Cardiac muscle cell (in vitro differentiated cells and primary cell): ENCODE measurements around the gene EFL1. TPM values are rescaled to one million over a fixed set of nuclear protein-coding genes. Genes with fewer than 3 reads are reported as not detected.

Source experiments
- DNase-seq, 2 donors: peaks; one replicate each; pipeline versions ENCODE4 v3.0.0 to v3.0.0-alpha.2; 2010 to 2017; ENCODE audit warnings: low read depth in 1 of 2, low spot score in 1 of 2
- H3K27ac ChIP-seq: fragments of 200-600 bp; sonication (generic); 2 replicates; pipeline ENCODE4 v1.5.1; 2016
- H3K27me3 ChIP-seq: fragments of 200-600 bp; sonication (generic); 2 replicates; pipeline ENCODE4 v1.6.0; 2016; ENCODE audit warnings: control low read depth
- H3K36me3 ChIP-seq: fragments of 200-600 bp; sonication (generic); 2 replicates; pipeline ENCODE4 v1.5.1; 2016; ENCODE audit warnings: control low read depth
- H3K4me1 ChIP-seq: fragments of 200-600 bp; sonication (generic); 2 replicates; pipeline ENCODE4 v1.8.1; 2017; ENCODE audit warnings: low read depth, mild to moderate bottlenecking, mixed run types
- H3K4me3 ChIP-seq: fragments of 200-600 bp; sonication (generic); 2 replicates; pipeline ENCODE4 v1.5.1; 2016; ENCODE audit warnings: mild to moderate bottlenecking
- H3K9me3 ChIP-seq: fragments of 200-600 bp; sonication (generic); 2 replicates; pipeline ENCODE4 v1.5.1; 2017; ENCODE audit warnings: low read depth, mild to moderate bottlenecking, control low read depth
- CTCF ChIP-seq: IDR thresholded peaks from 2 replicates; pipeline ENCODE4 v1.5.1; 2012; ENCODE audit warnings: low read depth, mild to moderate bottlenecking, low read length
- polyA plus RNA-seq: library from polyadenylated mRNA; unstranded; fragments of >200 nt; fragmentation: Nextera tagmentation; extraction: Ambion mirVana; gene quantifications from 2 replicates; pipeline ENCODE4 v1.2.1, GENCODE V29; 2016
- total RNA-seq: library from RNA; depleted of rRNA; stranded (reverse); fragments of >200 nt; gene quantifications from 2 replicates; pipeline ENCODE4 v1.2.3, GENCODE V29; 2016

EFL1 gene
- total and polyA plus RNA-seq, 2 experiments from 2014 or later: 46.7 to 54.8 TPM

- DNase-seq: no peak
- H3K27me3 ChIP-seq: no peaks in the 10 kb centered on the region
- no peaks in the 10 kb centered on the region for H3K9me3 ChIP-seq
- no peak for TF ChIP-seq CTCF
- H3K4me3 ChIP-seq: no peak overlapping the region
- no peak overlapping the region for H3K27ac ChIP-seq
- H3K36me3 ChIP-seq: peaks cover 8% of the 10 kb centered on the region
- peaks cover 16% of the 10 kb centered on the region for H3K4me1 ChIP-seq
Observed at GRCh38 chr15:82140886-82141285, 121.6 kb downstream of the EFL1 start.

DNA sequence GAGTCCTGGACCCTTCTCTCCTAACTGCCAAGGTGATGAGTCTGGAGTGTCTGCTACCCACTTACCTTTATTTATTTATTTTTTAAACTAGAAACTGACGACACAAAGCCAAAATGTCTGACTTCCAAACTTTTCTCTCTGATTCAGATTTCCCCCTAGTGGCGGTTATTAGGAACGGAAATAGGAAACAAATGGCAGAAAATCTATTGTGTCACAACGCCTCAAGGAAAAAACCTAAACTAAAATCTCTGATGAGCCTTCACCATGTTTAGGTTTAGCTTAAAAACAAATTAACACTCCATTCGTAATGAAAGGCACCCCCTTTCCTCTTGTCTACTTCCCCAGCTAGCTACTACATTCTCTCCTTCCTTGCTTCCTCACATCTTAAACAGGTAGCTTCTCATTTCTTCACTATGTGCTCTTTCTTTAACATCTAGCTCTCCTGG is 122.7 kb downstream of the EFL1 start:
- Histone ChIP-seq H3K9me3 (no peaks in the 10 kb centered on the region), H3K4me3 (no peak overlapping the region), H3K27me3 (no peaks in the 10 kb centered on the region), H3K27ac (no peak overlapping the region), H3K4me1 (peaks cover 16% of the 10 kb centered on the region), H3K36me3 (peaks cover 8% of the 10 kb centered on the region)
- TF ChIP-seq CTCF: peak; percentile 77
- peak; percentile 58 to 72 for DNase-seq

DNA sequence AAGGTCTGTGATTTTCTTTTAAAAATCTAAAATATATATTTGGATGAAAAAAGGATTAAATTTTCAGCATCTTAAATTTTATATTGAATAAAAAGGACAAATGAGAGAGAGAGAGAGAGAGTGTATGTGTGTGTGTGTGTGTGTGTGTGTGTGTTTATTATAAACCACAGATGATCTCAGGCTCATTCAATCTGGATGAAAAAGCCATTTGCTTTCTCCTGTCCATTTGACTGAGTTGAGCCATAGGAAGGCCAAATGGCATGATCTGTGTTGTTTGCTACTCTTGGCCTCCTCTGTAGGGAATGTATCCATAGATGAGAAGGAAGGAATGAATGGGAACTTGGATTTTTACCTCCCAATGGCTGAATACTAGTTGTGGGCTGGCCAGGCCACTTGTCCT is 124.2 kb downstream of the EFL1 start:
- no peaks in the 10 kb centered on the region for H3K9me3 ChIP-seq
- H3K36me3 ChIP-seq: peaks cover 8% of the 10 kb centered on the region
- no peak for TF ChIP-seq CTCF
- no peak for DNase-seq
- no peak overlapping the region for H3K4me3 ChIP-seq
- peaks cover 10% of the 10 kb centered on the region for H3K4me1 ChIP-seq
- H3K27ac ChIP-seq: no peak overlapping the region
- H3K27me3 ChIP-seq: no peaks in the 10 kb centered on the region

- Histone ChIP-seq H3K27me3 (no peaks in the 10 kb centered on the region), H3K4me1 (peaks cover 10% of the 10 kb centered on the region), H3K27ac (no peak overlapping the region), H3K4me3 (no peak overlapping the region), H3K36me3 (peaks cover 8% of the 10 kb centered on the region), H3K9me3 (no peaks in the 10 kb centered on the region)
- DNase-seq: no peak
- TF ChIP-seq CTCF: no peak
Observed at GRCh38 chr15:82137261-82137660, 125.3 kb downstream of the EFL1 start.

- Histone ChIP-seq H3K4me3 (no peak overlapping the region), H3K9me3 (no peaks in the 10 kb centered on the region), H3K27ac (no peak overlapping the region), H3K27me3 (no peaks in the 10 kb centered on the region), H3K36me3 (peaks cover 8% of the 10 kb centered on the region), H3K4me1 (peaks cover 12% of the 10 kb centered on the region)
- TF ChIP-seq CTCF: no peak
- no peak for DNase-seq
Observed at GRCh38 chr15:82136120-82136519, 126.4 kb downstream of the EFL1 start.

- H3K36me3 ChIP-seq: peaks cover 10% of the 10 kb centered on the region
- no peak overlapping the region for H3K4me3 ChIP-seq
- peaks cover 12% of the 10 kb centered on the region for H3K4me1 ChIP-seq
- DNase-seq: peak in 1 of 2 donors; percentile 59
- no peaks in the 10 kb centered on the region for H3K27me3 ChIP-seq
- no peak for TF ChIP-seq CTCF
- no peak overlapping the region for H3K27ac ChIP-seq
- H3K9me3 ChIP-seq: no peaks in the 10 kb centered on the region
Observed at GRCh38 chr15:82135638-82136037, 126.9 kb downstream of the EFL1 start.
